GM19395 (cell line): ENCODE data around the gene IQGAP2.
"Not testable (repeated sequence)": the region's sequence is repeated elsewhere in the genome, so short reads cannot be mapped to it uniquely, and the experiment has no call there.

Experiments
- ATAC-seq: cut with Tn5 transposase; IDR thresholded peaks from one replicate; pipeline ENCODE4 v1.9.1; 2021; ENCODE audit warnings: mild to moderate bottlenecking, moderate library complexity; ENCODE audit not compliant: unreplicated experiment

IQGAP2 gene

DNA sequence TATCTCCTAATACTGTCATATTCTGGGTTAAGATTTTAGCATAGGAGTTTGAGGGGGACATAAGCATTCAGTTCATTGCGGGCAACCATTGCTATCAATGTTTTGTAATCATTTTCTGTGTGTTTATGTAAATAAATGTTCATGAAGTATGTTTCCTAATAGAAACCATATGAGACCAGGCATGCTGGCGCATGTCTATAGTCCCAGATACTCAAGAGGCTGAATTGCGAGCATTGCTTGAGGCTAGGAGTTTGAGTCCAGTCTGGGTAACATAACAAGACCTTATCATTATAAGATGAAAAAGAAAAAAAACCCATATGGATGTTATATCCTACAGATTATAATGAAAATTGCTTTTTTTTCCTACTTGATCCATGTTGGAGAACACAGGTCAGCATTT is 129.0 kb downstream of the IQGAP2 start:
- ATAC-seq: no peak

DNA sequence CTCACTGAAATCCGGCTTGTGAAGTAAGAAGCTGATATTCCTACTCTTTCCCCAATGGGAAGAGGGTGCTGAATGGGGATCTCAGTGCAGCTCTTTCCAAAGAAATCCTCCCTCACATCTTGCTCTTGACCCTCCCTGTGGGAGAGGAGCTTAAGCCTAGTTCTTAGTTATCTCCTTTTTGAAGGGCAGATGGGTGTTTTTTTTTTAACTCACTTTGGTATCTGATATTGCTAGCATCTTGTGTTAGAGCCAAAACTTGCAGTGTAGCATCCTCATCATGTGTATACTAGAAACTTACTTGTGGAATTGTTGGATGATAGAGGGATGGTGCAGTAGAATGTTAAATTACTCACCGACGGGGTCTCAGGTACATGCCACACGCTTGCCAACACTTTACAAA is 129.9 kb downstream of the IQGAP2 start:
- no peak for ATAC-seq

DNA sequence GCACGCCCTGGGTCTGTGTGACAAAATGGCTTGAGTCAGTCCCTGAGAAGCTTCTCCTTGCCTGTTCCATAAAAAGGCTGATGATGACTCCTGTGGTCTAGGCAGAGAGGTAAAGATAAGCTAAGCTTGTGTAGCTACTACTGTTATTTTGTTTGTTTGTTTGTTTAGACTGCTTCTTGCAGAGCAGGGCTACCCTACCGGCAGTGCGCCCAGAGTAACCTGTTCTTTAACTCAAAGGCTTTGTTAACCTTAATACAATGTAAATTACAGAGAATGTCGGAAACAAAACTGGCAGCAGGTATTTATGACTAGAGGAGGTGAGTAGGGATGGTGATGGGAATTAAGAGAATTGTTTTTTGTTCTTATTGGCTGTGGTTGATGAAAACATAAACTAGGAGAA is 132.5 kb downstream of the IQGAP2 start:
- ATAC-seq: no peak

DNA sequence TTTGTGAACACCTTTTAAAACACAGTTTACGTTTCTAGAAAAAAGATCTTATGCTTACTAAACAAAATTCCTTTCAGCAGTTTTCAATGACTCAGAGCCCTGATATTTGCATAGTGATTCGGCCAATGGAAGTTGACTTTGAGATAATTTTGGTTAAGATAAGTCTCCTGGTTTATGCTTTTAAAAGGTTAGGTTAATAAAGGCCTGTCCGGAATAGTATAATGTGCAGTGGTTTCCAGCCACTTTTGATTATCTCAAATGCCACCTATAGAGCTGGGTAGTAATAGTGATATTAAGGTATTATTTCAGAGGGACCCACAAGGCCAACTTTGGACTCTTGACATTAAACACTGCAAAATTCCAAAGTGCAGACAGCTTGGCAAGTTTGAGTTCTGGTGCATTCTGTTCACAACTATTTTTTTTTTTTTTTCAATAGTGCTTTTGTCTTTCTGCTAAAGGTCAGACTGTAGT is 134.0 kb downstream of the IQGAP2 start:
- ATAC-seq: no peak

DNA sequence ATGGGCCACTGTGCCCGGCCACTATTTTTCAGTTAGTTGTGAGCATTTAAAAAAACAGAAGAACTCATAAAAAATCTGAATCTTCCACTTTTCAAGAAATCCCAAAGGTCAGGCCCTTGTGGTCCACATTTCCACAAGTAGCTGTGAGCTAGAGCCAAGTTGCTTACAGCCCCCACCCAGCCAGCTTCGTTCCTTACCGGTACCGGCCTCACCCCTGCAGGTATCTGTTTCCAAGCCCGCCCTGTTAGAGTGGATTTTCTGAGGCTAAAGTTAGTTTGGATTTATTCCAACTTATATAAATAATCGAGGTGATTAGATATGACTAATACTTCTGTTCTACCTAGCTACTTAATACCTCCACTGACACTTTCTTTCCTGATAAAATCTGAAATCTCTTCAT is 139.2 kb downstream of the IQGAP2 start:
- no peak for ATAC-seq

DNA sequence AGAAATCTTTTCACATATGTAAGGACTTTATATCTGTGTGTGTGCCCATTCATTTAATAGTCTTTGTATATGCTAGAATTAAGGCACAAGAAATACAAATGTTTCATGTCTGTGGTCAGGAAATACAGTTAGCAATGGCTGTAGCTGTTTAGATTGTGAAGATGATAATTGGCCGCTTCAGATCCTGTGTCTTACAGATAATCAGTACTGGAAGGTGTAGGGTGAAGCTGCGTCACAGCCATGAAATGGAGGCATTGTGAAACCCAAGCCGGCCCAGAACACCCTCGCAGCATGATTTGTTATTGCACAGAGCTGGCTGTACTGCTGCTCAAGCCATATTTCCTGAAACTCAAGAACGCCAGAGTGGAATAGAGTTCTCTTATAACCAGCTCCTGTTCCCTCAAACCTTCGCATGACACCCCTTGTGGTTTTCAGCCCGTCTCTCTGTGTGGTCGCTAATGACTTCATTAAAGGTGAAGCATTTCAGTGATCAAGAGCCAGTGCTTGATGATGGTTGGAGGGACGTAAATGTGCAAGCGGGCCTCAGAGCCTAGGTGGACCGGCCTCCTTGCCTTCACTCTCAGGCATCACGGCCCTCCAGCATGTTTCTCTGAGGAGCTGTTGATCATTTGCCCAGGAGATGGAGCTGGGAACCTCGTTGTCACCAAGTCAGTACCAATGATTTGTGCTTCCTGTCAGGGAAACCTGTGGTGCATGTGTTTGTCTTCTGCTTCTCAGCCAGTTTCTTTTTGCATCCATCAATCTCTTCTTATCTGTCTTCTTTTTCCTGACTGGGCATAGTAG is 140.0 kb downstream of the IQGAP2 start:
- ATAC-seq: no peak

DNA sequence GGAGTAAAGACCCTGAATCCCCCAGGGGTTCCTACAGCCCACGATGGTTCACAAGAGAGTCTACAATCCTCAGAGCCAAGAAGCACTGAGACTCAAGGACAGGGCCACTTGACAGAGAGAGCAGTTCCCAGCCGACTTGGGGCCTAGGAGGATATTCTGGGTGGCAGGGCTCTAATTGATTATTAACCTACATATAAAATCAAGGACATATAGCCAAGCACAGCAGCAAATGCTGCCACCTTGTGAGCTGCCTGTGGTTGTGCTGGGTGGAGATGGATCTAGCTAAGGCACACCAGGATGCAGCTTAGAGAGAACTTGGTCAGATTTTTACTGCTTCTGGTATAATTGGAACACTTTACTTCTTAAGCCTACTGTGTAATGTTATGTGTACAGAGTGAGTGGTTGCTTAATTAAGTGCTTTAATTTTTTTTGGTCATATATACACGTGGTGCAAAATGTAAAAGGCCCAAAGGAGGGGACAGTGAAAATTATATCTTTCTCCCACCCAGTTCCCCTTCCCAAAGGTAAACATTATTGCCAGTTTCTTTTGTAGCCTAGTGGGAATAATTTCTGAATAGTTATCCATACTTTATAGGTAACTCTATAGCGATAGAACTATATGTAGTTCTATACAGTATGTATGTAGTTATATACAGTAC is 141.3 kb downstream of the IQGAP2 start:
- ATAC-seq: peak; percentile 31

DNA sequence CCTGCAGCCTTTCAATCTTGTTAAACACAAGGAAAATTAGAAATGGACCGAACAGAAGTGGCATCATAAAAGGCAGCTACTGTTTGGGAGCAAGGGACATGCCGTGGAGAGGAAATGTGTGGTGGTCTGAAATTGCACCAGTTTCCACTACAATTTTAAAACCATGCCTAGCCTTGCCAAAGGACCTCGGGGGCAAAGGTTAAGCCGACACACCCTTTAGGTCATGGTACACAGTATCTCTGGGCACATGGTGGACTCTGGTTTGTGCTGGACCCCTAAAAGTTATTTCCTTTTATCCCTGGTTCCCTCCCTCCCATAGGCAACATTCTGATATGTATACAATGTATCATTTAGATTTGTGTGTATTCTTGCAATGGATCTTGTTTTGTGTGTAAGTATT is 142.1 kb downstream of the IQGAP2 start:
- ATAC-seq: no peak

DNA sequence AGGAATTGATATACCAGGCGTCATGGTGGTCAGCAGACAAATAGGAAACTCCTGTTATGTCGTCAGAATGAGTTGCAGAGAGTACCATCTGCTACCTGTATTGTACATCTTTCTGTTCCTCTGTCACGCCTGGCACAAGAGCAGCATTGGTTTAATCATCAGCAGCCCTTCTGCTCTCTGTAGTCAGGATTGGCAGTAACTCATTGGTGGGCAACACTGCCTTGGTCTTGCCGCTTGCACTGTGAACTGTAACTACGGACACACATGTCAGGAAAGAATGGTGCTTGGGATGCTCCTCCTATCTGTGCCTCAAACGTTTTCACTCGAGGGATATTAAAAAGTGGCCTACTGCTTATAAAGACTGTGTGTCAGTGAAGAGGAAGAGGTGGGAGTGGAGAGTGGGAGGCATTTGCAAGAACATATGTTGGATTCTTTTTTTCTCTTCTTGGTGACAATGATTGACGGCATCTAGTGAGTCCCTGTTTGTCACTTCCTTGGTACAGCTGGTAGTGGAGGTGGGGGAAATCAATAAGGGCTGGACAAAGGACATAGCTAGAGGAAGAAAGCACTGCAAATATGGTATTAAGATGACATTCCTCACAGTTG is 143.5 kb downstream of the IQGAP2 start:
- no peak for ATAC-seq

DNA sequence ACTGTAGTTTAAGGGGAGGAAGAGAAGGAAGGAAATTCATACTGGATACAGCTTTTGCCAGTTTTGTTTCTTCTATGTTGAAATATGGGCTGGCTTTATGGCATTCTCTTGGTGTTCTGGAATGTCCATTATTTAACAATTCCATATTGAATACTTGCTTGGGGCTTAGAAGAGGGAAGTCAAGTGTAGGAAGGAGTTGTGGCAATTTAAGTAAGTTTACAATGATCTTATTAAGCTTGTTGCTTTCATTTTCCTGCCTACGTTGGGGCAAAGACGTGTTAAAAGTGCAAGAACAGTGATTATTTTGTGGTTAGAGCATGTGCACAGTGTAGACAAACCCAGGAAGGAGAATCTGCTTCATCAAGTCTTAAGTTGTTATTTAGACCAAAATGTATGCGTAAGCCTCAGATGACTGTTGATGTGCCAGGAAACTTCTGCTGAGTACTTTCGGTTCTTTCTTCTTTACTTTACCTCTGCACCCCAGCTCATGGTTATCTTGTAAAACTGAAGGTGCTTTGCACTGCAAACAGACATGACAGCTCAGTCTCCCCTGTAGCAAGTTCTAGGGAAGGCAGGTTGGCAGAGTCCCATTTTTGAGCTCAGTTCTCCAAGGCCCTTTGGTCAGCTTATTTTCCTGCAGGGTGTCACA is 144.3 kb downstream of the IQGAP2 start:
- peak; percentile 69 for ATAC-seq

DNA sequence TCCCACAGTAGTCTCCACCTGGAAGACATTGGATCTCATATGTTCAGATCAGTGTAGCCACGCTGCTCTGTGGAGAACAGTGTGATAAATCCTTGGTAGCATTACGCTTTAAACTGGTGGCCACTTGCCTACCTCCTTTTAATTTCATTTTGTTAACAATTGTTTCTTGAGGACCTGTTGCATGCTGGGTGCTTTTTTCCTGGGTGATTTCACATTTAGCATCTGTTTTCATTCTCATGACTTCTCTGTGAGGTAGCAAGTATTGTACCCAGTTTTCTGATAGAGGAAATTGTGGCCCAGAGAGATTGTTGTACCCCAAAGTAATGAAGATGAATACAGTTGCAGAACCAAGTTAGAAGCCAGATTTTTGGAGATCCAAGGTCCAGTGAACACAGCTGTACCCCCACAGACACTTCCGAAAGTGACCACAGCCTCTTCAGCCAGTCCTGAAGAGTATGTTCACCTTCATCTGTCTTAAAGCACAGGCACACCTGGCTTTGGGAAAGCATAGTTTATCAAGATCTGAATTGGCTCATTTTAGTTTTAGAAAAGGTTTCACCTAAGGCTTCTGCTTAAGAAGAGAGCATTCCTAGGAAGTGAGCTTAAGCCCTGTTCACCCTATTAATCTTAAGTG is 144.9 kb downstream of the IQGAP2 start:
- peak; percentile 36 for ATAC-seq

DNA sequence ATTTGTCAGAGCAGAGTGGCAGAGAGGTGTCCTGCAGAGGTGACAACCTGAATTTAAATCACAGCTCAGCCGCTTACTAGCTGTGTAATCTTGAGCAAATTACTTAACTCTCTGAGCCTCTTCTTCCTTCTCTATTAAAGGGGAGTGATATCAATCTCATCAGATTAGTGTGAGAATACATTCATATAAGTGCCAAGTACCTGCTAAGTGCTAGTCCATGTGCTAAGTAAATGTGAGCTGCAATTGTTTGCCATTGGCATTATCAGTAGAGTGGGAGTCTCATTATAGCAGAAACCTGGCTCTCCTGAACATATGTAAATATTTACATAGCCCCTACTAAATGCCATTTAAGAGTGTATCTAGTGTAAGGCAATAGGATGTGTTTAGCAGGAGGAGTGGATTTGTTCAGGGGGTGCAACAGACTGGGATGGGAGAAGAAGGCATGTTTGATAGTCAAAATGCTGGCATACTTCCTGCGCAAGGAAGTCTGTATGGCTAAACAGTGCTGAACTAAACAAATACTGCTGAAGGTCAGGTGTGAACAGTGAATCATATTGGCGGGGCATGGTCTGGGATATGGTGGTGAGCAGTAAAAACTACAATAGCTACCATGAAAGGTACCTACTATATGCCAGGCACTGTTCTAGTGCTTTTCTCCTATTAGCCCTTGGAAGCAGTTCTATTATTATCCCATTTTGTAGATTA is 145.6 kb downstream of the IQGAP2 start:
- no peak for ATAC-seq

DNA sequence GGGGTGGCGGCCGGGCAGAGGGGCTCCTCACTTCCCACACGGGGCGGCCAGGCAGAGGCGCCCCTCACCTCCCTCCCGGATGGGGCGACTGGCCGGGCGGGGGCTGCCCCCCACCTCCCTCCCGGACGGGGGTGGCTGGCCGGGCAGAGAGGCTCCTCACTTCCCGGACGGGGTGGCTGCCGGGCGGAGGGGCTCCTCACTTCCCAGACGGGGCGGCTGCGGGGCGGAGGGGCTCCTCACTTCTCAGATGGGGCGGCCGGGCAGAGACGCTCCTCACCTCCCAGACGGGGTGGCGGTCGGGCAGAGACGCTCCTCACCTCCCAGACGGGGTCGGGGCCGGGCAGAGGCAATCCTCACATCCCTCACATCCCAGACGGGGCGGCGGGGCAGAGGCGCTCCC is 147.8 kb downstream of the IQGAP2 start:
- not testable (repeated sequence) for ATAC-seq

DNA sequence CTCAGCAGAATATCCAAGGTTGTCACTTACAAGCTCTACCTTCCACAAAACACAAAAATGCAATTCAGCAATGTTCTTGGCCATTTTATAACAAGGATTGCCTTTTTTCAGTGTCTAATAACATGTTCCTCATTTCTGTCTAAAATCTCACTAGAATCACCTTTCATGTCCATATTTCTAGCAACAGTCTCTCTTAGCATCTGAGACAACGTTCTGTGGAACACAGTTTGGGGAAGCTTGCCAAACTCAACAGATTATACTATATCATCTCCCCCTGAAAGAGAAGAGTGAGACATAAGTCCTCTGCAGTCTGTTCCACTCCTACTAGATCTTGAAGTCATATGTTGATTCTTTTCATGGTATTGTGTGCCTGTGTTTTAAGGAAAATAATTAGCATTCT is 149.5 kb downstream of the IQGAP2 start:
- no peak for ATAC-seq

DNA sequence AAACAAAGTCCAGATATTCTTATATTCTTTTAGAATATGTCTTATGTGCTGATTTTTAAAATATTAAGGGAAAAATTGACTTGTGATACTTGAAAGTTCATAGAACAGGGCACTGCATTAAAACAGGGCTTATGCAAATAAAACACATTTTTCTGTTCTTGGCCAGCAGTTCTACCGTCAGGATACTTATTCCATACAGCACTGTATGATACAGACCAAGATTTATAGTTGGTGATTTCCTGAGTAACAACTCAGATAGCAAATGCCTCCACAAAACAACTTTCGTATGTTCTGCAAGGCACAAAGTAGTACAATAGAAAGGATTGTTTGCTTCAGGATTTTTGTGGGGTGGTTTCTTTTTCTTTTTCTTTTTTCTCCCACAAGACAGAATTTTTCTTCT is 150.2 kb downstream of the IQGAP2 start:
- ATAC-seq: no peak

DNA sequence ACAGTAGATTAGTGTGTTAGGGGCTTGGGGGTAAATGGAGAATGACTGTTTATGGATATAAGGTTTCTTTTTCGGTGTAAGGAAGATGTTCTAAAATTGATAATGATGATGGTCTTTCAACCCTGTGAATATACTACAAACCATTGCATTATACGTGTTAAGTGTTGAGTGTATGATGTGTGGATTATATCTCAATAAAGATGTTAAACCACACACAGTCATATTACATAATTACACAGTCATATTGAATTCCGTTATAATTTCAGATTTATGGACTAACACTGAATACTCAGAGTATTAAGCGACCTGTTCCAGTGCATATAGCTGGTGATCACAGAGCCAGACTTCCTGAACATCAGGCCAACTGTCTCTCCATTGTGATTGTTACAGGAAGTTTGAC is 152.0 kb downstream of the IQGAP2 start:
- ATAC-seq: no peak

DNA sequence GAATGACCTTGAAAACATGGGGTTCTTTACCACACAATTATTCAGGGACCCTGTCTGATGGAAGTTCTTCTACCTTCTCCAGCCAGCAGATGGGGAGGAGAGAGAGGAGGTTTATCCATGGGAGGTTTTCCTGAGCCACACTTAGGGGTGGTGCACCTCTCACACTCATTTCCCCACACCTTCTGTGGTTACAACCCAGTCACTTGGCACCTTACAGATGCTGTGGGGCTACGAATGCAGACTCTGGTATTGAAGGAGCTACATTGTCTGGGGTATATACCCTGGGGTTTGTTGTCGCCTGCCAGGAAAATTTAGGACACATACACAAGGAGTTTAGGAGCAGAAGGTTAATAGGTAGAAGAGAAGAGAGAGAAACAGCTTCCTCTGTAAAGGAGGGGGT is 152.6 kb downstream of the IQGAP2 start:
- no peak for ATAC-seq

DNA sequence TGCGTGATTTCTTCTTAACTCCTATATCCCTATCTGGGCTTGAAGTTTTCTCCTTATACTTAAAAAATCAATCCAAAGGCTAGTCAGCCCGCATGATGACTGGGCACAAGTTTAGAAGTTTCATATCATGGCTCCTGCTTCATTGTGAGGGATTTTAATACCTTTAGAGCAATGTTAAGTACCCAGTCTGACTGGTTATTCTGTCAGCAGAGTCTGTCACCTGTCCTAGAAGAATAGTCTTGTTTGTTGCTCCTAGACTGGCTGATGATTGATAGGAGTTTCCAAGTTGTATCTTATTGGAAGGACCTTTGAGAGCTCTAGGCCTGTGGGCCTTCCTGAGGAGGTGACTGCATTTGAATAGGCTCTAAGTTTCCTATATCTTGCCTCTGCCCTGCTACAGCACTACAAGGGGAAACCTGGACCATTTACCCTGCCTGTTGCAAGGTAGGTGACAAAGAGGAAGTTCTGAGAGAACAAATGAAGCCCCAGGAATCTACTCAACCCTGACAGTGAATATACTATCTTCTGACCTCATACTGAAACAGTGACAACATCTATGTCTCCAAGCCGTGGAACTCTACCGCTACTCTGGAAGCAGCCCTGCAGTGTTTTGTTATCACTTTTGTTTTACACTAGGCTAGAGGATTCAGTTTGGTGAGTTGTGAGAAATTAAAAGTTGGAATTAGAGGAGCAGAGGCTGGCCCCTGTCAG is 153.6 kb downstream of the IQGAP2 start:
- peak; percentile 98 for ATAC-seq

DNA sequence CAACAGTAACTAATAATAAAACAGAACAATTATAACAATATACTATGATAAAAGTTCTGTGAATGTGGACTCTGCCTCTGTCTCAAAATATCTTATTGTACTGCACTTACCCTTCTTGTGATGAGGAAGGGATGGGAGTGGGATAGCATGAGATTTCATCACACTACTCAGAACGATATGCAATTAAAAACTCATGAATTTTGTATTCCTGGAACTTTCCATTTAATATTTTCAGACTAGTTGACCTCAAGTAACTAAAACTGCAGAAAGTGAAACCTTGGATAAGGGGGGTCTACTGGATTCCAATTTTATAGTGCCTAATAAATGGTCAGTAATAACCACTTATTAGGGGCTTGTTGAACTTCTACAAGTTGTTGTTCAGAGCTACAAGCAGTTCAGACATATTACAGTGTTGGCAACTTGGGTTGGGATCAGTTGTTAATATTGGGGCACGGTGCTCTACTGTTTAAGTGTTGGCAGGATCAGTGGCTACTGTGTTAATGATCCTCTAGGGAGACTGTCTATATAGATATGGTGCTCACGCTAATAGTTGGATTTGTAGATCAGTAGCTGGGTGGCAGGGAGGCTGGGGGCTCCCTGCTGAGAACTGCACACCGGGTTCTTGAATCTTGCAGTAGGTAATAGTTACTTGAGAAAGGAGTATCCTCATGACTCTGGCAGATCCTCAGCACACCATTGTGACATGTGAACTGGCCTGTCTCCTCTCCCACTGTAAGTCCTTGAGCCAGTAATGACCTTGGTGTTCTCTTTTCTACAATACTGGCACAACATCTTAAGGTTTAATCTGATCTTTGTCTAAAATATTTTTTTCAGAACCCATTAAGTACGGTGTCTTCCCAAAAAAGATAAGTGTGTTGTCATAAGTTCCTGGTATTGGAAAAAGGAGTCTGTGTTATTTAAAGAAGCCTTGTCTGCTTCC is 158.1 kb downstream of the IQGAP2 start:
- no peak for ATAC-seq
